Measurements from ENCODE around the gene KRT37.

DNA sequence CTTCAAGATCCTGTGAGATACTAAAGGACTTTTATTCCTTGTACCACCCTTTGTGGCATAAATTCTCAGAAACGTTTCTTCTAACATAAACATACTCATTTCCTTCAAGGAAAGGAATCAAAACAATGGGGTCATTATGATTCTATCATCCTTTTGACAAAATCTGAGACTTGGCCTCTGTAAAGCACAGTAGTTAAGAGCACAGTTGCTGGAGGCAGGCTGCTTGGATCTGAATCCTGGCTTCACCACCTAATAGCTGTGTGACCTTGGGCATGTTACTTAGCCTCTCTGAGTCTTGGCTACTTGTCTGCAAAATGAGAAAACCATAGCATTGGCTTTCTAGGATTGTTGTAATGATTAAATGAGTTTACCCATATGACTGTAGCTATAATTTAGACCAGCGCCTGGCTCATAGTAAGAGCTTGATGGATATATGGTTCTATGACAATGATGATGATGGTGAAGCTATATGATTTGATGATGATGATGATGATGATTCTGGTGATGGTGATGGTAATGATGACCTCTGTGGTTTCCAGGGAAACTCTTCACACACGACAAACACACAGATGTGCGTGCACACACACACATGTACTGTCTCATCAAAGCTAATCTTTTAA is 20.9 kb downstream of the KRT37 start:
- TF ChIP-seq, protein P1, sequence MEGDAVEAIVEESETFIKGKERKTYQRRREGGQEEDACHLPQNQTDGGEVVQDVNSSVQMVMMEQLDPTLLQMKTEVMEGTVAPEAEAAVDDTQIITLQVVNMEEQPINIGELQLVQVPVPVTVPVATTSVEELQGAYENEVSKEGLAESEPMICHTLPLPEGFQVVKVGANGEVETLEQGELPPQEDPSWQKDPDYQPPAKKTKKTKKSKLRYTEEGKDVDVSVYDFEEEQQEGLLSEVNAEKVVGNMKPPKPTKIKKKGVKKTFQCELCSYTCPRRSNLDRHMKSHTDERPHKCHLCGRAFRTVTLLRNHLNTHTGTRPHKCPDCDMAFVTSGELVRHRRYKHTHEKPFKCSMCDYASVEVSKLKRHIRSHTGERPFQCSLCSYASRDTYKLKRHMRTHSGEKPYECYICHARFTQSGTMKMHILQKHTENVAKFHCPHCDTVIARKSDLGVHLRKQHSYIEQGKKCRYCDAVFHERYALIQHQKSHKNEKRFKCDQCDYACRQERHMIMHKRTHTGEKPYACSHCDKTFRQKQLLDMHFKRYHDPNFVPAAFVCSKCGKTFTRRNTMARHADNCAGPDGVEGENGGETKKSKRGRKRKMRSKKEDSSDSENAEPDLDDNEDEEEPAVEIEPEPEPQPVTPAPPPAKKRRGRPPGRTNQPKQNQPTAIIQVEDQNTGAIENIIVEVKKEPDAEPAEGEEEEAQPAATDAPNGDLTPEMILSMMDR (IDR thresholded peaks at IDR 0.05): no peak
- no peak for TF ChIP-seq POLR2A (IDR thresholded peaks at IDR 0.05)

Measured in prostate gland (tissue), 2 donors.